ENCODE results near the gene MYO18B. TPM values are rescaled to one million over a fixed set of nuclear protein-coding genes. Genes with fewer than 3 reads are reported as not detected.

Gene MYO18B
- total and polyA plus RNA-seq, 2 of the 4 experiments (the other 2 are of a cell fraction): under 0.01 TPM; not detected in 1

- no peak overlapping the region for H2AK5ac ChIP-seq (ENCODE audit: low read depth, low read length)
- no peak overlapping the region for H3K14ac ChIP-seq (replicated peaks; ENCODE audit: low read depth, low read length)
- no peak overlapping the region for H4K5ac ChIP-seq (ENCODE audit: low read depth, low read length)
- no peak overlapping the region for H3K4me2 ChIP-seq (ENCODE audit: low read depth, low read length)
- no peaks in the 10 kb centered on the region for H3K27me3 ChIP-seq (ENCODE audit: control insufficient read depth, insufficient read depth, low read length)
- H2BK120ac ChIP-seq (ENCODE audit: low read depth, low read length): no peak overlapping the region
- no peak overlapping the region for H4K8ac ChIP-seq (ENCODE audit: low read depth in 2 of 2, low read length in 2 of 2)
- no peaks in the 10 kb centered on the region for H3K4me1 ChIP-seq (ENCODE audit: control insufficient read depth, insufficient read depth, low read length)
- H3K9me1 ChIP-seq (ENCODE audit: insufficient read depth, low read length): no peaks in the 10 kb centered on the region
- H3K23ac ChIP-seq (ENCODE audit: low read depth, low read length): no peak overlapping the region
- 67% methylated on average over 1 of the region's 8 CpGs; no CpG with 5 or more reads in 1 of the 2 experiments for WGBS, 2 experiments (ENCODE audit: extremely low coverage in 2 of 2, insufficient read length in 1 of 2)
- no peak overlapping the region for H2BK20ac ChIP-seq (ENCODE audit: low read depth, low read length)
- no peak overlapping the region for H3K4me3 ChIP-seq (ENCODE audit: insufficient read depth, low read depth, low read length)
- H2BK15ac ChIP-seq (ENCODE audit: low read depth, low read length): no peak overlapping the region
- peaks cover 18% of the 10 kb centered on the region for H3K9me3 ChIP-seq (ENCODE audit: control insufficient read depth, insufficient read depth, low read length)
- H3K79me1 ChIP-seq (ENCODE audit: low read depth in 1 of 2, low read length in 2 of 2): no peaks in the 10 kb centered on the region
- H3K56ac ChIP-seq (ENCODE audit: extremely low read depth, insufficient read depth, low read length): no peak overlapping the region
- no peak overlapping the region for H3K4ac ChIP-seq (ENCODE audit: low read depth, low read length)
- POLR2A ChIA-PET (ENCODE audit: unreplicated experiment): no interaction called here
- CTCF ChIA-PET: no interaction called here
- TF ChIP-seq POLR2A (IDR thresholded peaks at IDR 0.05; ENCODE audit: low read depth, low read length) (no peak), MAFK (IDR thresholded peaks at IDR 0.05; ENCODE audit: low read depth, low read length) (no peak), CEBPB (IDR thresholded peaks at IDR 0.05; ENCODE audit: low read depth, low read length) (no peak), MAZ (IDR thresholded peaks at IDR 0.05; ENCODE audit: borderline replicate concordance, low read depth, low read length) (no peak), RCOR1 (IDR thresholded peaks at IDR 0.05; ENCODE audit: insufficient replicate concordance, low read length) (no peak)
- H3K18ac ChIP-seq (ENCODE audit: low read depth, low read length): no peak overlapping the region
- no peak overlapping the region for H2BK5ac ChIP-seq (ENCODE audit: low read depth, low read length, poor library complexity, severe bottlenecking)
- H3K27ac ChIP-seq (ENCODE audit: insufficient read depth, low read length): no peak overlapping the region
- no peaks in the 10 kb centered on the region for H3K36me3 ChIP-seq (ENCODE audit: control insufficient read depth, insufficient read depth, low read length)
- H4K20me1 ChIP-seq (ENCODE audit: insufficient read depth, low read length): no peaks in the 10 kb centered on the region
- no TSS peak for BruUV-seq (replicated peaks)
- no peak overlapping the region for H2AFZ ChIP-seq (replicated peaks; ENCODE audit: low read length, poor library complexity)
- DNase-seq: no peak
- intact Hi-C loops (cut with micrococcal nuclease): no loop called here
- H2AK9ac ChIP-seq (replicated peaks; ENCODE audit: low read depth, low read length, poor library complexity): no peak overlapping the region
- in situ Hi-C loops (cut with MboI; ENCODE audit: low sequenced_read_pairs): no loop called here
- dilution Hi-C loops (cut with HindIII; ENCODE audit: low sequenced_read_pairs, unreplicated experiment): no loop called here
- no peak for ATAC-seq (ENCODE audit: low read depth)
- H3K9ac ChIP-seq (ENCODE audit: low read depth, low read length): no peak overlapping the region
- H4K91ac ChIP-seq (ENCODE audit: insufficient read depth, low read depth, low read length): no peak overlapping the region
Measured at GRCh38 chr22:25902402-25902801, 160.4 kb downstream of the MYO18B start.
